Neural cell (in vitro differentiated cells): Measurements from ENCODE around the gene GFRA4. TPM values are rescaled to one million over a fixed set of nuclear protein-coding genes. Genes with fewer than 3 reads are reported as not detected.

Experiments used
- H2AFZ ChIP-seq: fragments of 200-600, 300-800 bp; sonication (generic), shearing (Covaris generic); 2 replicates; pipeline ENCODE4 v1.6.0; 2014; ENCODE audit warnings: low read depth, mild to moderate bottlenecking, antibody characterized with exemption, low read length, moderate library complexity
- H3F3A ChIP-seq: fragments of 200-600 bp; shearing (Covaris generic); 2 replicates; pipeline ENCODE4 v1.6.1; 2016; ENCODE audit warnings: mild to moderate bottlenecking, moderate library complexity, mixed read lengths, antibody characterized with exemption, low read length; ENCODE audit not compliant: insufficient read depth, poor library complexity, severe bottlenecking
- H3K27ac ChIP-seq: fragments of 200-600, 300-800 bp; sonication (generic), shearing (Covaris generic); 2 replicates; pipeline ENCODE4 v1.5.1; 2014; ENCODE audit warnings: mild to moderate bottlenecking, low read length, moderate library complexity
- H3K27me3 ChIP-seq: fragments of 300-800, 200-600 bp; sonication (generic), shearing (Covaris generic); 2 replicates; pipeline ENCODE4 v1.6.0; 2014; ENCODE audit warnings: mild to moderate bottlenecking, low read depth, low read length, moderate library complexity; ENCODE audit not compliant: insufficient read depth
- H3K36me3 ChIP-seq: fragments of 300-800, 200-600 bp; sonication (generic), shearing (Covaris generic); 2 replicates; pipeline ENCODE4 v1.5.1; 2014; ENCODE audit warnings: mild to moderate bottlenecking, antibody characterized with exemption, low read length, moderate library complexity; ENCODE audit not compliant: insufficient read depth
- H3K4me2 ChIP-seq: fragments of 300-800, 200-600 bp; sonication (generic), shearing (Covaris generic); 2 replicates; pipeline ENCODE4 v1.6.0; 2014; ENCODE audit warnings: mild to moderate bottlenecking, low read length
- H3K4me3 ChIP-seq: fragments of 300-800, 200-600 bp; sonication (generic), shearing (Covaris generic); 2 replicates; pipeline ENCODE4 v1.5.1; 2014; ENCODE audit warnings: mild to moderate bottlenecking, low read length, moderate library complexity
- H3K79me2 ChIP-seq: fragments of 200-600 bp; shearing (Covaris generic); replicated peaks from 2 replicates; pipeline ENCODE4 v1.6.0; 2014; ENCODE audit warnings: mild to moderate bottlenecking, low read length, moderate library complexity; ENCODE audit not compliant: insufficient read depth
- H3K9ac ChIP-seq: fragments of 300-800, 200-600 bp; sonication (generic), shearing (Covaris generic); 2 replicates; pipeline ENCODE4 v1.6.1; 2016; ENCODE audit warnings: mild to moderate bottlenecking, low read length, mixed read lengths
- H3K9me2 ChIP-seq: fragments of 200-600 bp; shearing (Covaris generic); 2 replicates; pipeline ENCODE4 v1.6.1; 2016; ENCODE audit warnings: mild to moderate bottlenecking, low read length, mixed read lengths; ENCODE audit not compliant: insufficient read depth
- H3K9me3 ChIP-seq: fragments of 200-600, 300-800 bp; sonication (generic), shearing (Covaris generic); 2 replicates; pipeline ENCODE4 v1.6.1; 2016; ENCODE audit warnings: mild to moderate bottlenecking, mixed run types, low read length, moderate library complexity, mixed read lengths
- H4K20me1 ChIP-seq: fragments of 200-600 bp; shearing (Covaris generic); 2 replicates; pipeline ENCODE4 v1.6.1; 2016; ENCODE audit warnings: mild to moderate bottlenecking, mixed run types; ENCODE audit not compliant: insufficient read depth
- EP300 ChIP-seq: fragments of 450-650 bp; conservative IDR thresholded peaks from 2 replicates; pipeline ENCODE4 v1.6.1; 2014; ENCODE audit warnings: antibody characterized with exemption, mild to moderate bottlenecking, moderate library complexity; ENCODE audit not compliant: poor library complexity, severe bottlenecking
- EZH2 ChIP-seq: fragments of 200-600, 300-800 bp; shearing (Covaris generic), sonication (generic); IDR thresholded peaks from 2 replicates; pipeline ENCODE4 v1.6.1; 2014; ENCODE audit warnings: antibody characterized with exemption, low read length, borderline replicate concordance, mild to moderate bottlenecking; ENCODE audit not compliant: insufficient read depth, poor library complexity, severe bottlenecking
- MXI1 ChIP-seq: fragments of 450-650 bp; conservative IDR thresholded peaks from 2 replicates; pipeline ENCODE4 v1.6.1; 2014; ENCODE audit warnings: antibody characterized with exemption, mild to moderate bottlenecking; ENCODE audit not compliant: poor library complexity, severe bottlenecking
- POLR2AphosphoS5 ChIP-seq: IDR thresholded peaks from 2 replicates; pipeline ENCODE4 v1.6.1; 2012
- RAD21 ChIP-seq: fragments of 450-650 bp; conservative IDR thresholded peaks from 2 replicates; pipeline ENCODE4 v1.6.1; 2014; ENCODE audit warnings: antibody characterized with exemption, mild to moderate bottlenecking, moderate library complexity
- SMC3 ChIP-seq: fragments of 450-650 bp; conservative IDR thresholded peaks from 2 replicates; pipeline ENCODE4 v1.6.1; 2014; ENCODE audit warnings: antibody characterized with exemption, mild to moderate bottlenecking, moderate library complexity; ENCODE audit not compliant: poor library complexity
- TAF1 ChIP-seq: IDR thresholded peaks from 2 replicates; pipeline ENCODE4 v1.6.1; 2012; ENCODE audit warnings: low read depth
- polyA plus RNA-seq: library from polyadenylated mRNA; depleted of rRNA; stranded (reverse); fragments of >200 nt; gene quantifications from 2 replicates; pipeline ENCODE4 v1.2.3, GENCODE V29; 2014
- TF ChIP-seq, protein P1 (sequence below): IDR thresholded peaks from 2 replicates; pipeline ENCODE4 v1.6.1; 2012; ENCODE audit warnings: borderline replicate concordance
- TF ChIP-seq, protein P2 (sequence below): fragments of 450-650 bp; IDR thresholded peaks from 2 replicates; pipeline ENCODE4 v1.5.1; 2014; ENCODE audit warnings: antibody characterized with exemption, mild to moderate bottlenecking, moderate library complexity; ENCODE audit not compliant: poor library complexity, severe bottlenecking

Gene GFRA4
- polyA plus RNA-seq, 1 donor from 2014 or later = not detected

DNA sequence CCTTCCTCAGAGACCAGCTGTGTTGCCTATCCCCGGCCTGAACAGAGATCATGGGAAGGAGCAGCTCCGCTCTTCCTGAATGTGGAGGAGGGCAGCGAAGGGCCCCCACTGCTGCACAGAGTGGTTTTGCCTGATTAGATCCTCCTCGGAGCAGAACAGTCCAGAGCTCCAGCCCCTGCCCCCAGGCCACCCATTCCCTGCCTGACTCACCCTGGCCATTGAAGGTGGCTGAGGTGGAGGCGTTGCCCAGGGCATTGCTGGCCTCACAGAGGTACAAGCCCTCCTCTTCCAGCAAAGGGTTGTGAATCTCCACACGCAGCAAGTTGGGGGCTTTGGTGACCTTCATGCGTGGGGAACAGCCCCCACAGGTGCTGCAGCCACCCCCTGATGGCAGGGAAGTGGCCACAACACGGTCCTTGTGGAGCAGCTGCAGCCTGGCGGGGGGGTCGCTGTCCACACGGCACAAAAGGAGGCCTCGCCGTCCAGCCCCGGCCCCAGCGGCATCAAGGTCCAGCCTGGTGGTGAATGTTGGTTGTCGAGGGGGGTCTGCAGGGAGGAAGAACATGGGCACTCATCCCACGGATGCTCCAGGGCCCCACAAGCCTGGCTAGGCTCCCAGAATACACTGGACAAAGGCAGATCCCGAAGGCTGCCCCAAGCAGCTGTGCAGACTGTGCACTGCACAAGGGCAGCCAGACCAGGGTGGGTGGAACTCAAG, 34.5 kb upstream of the GFRA4 start:
- no peaks in the 10 kb centered on the region for H3K9me2 ChIP-seq
- H3K36me3 ChIP-seq = no peaks in the 10 kb centered on the region
- H2AFZ ChIP-seq = no peak overlapping the region
- no peak overlapping the region for H3K9ac ChIP-seq
- TF ChIP-seq, protein P1, sequence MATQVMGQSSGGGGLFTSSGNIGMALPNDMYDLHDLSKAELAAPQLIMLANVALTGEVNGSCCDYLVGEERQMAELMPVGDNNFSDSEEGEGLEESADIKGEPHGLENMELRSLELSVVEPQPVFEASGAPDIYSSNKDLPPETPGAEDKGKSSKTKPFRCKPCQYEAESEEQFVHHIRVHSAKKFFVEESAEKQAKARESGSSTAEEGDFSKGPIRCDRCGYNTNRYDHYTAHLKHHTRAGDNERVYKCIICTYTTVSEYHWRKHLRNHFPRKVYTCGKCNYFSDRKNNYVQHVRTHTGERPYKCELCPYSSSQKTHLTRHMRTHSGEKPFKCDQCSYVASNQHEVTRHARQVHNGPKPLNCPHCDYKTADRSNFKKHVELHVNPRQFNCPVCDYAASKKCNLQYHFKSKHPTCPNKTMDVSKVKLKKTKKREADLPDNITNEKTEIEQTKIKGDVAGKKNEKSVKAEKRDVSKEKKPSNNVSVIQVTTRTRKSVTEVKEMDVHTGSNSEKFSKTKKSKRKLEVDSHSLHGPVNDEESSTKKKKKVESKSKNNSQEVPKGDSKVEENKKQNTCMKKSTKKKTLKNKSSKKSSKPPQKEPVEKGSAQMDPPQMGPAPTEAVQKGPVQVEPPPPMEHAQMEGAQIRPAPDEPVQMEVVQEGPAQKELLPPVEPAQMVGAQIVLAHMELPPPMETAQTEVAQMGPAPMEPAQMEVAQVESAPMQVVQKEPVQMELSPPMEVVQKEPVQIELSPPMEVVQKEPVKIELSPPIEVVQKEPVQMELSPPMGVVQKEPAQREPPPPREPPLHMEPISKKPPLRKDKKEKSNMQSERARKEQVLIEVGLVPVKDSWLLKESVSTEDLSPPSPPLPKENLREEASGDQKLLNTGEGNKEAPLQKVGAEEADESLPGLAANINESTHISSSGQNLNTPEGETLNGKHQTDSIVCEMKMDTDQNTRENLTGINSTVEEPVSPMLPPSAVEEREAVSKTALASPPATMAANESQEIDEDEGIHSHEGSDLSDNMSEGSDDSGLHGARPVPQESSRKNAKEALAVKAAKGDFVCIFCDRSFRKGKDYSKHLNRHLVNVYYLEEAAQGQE = no peak
- TF ChIP-seq SMC3 = no peak
- TF ChIP-seq RAD21 = no peak
- TF ChIP-seq TAF1 = no peak
- no peak for TF ChIP-seq MXI1
- TF ChIP-seq EZH2 = no peak
- TF ChIP-seq, protein P2, sequence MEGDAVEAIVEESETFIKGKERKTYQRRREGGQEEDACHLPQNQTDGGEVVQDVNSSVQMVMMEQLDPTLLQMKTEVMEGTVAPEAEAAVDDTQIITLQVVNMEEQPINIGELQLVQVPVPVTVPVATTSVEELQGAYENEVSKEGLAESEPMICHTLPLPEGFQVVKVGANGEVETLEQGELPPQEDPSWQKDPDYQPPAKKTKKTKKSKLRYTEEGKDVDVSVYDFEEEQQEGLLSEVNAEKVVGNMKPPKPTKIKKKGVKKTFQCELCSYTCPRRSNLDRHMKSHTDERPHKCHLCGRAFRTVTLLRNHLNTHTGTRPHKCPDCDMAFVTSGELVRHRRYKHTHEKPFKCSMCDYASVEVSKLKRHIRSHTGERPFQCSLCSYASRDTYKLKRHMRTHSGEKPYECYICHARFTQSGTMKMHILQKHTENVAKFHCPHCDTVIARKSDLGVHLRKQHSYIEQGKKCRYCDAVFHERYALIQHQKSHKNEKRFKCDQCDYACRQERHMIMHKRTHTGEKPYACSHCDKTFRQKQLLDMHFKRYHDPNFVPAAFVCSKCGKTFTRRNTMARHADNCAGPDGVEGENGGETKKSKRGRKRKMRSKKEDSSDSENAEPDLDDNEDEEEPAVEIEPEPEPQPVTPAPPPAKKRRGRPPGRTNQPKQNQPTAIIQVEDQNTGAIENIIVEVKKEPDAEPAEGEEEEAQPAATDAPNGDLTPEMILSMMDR = no peak
- no peak for TF ChIP-seq POLR2AphosphoS5
- no peak for TF ChIP-seq EP300
- no peaks in the 10 kb centered on the region for H4K20me1 ChIP-seq
- H3K4me3 ChIP-seq = no peak overlapping the region
- H3K27ac ChIP-seq = no peak overlapping the region
- no peaks in the 10 kb centered on the region for H3K9me3 ChIP-seq
- H3K4me2 ChIP-seq = no peak overlapping the region
- H3F3A ChIP-seq = no peaks in the 10 kb centered on the region
- H3K27me3 ChIP-seq = no peaks in the 10 kb centered on the region
- H3K79me2 ChIP-seq = no peaks in the 10 kb centered on the region

DNA sequence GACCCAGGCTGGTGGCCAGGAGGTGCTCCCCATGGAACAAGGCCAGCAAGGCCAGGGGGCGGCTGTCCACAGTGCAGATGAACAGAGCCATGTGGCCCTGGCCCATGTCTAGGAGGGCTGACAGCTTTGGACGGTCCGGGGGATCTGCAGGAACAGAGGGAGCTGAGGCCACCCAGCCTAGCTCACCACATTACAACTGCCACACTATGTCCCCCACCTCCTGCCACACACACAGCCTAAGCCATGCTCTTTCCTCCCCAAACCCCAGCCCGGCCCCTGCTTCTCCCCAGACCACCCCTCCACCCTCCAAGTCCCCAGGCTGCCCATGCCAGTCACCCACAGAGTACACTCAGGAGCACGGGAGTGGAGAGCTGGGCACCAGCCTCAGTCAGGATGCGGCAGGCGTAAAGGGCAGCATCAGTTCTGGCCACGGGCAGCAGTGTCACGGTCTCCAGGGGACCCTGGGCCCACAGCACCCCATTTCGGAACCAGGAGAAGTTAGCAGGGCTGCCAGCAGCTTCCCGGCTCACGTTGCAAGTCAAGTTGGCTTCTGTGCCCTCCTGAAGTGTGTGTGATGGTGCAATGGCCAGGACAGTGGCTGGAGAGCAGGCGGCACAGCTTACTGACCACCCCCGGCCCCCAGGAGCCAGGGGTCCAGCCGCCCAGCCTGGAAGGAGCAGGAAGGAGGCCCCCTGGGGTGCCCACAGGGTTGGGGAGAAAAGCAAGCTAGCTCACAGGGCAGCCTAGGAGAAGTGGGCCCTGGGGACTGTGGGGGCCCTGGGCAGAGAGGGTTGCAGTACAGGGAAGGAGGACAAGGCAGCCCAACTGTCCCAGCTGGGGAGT, 33.8 kb upstream of the GFRA4 start:
- Histone ChIP-seq H3K9me3 (no peaks in the 10 kb centered on the region), H3K27me3 (no peaks in the 10 kb centered on the region), H3K9ac (no peak overlapping the region), H3K4me2 (no peak overlapping the region), H3K79me2 (no peaks in the 10 kb centered on the region), H3K4me3 (no peak overlapping the region), H3K9me2 (no peaks in the 10 kb centered on the region), H4K20me1 (no peaks in the 10 kb centered on the region), H3F3A (no peaks in the 10 kb centered on the region), H2AFZ (no peak overlapping the region), H3K27ac (no peak overlapping the region), H3K36me3 (no peaks in the 10 kb centered on the region)
- TF ChIP-seq TAF1 = no peak
- no peak for TF ChIP-seq EP300
- TF ChIP-seq, protein P1 = no peak
- no peak for TF ChIP-seq MXI1
- TF ChIP-seq, protein P2 = no peak
